HEK293 (cell line): ENCODE results near the gene MYO1E.

Source experiments
- CTCF ChIP-seq: fragments of 450-650 bp; formaldehyde crosslinking; IDR thresholded peaks from 2 replicates; pipeline ENCODE4 v1.5.1; 2016; ENCODE audit warnings: missing biosample characterization, missing genetic modification characterization
- KLF1 ChIP-seq: fragments of 450-650 bp; formaldehyde crosslinking; IDR thresholded peaks from 2 replicates; pipeline ENCODE4 v1.5.1; 2016; ENCODE audit warnings: missing biosample characterization, missing genetic modification characterization
- ZNF10 ChIP-seq: fragments of 450-650 bp; formaldehyde crosslinking; IDR thresholded peaks from 2 replicates; pipeline ENCODE4 v1.5.1; 2017; ENCODE audit warnings: missing biosample characterization, missing genetic modification characterization
- ZNF138 ChIP-seq: fragments of 450-650 bp; formaldehyde crosslinking; IDR thresholded peaks from 2 replicates; pipeline ENCODE4 v1.5.1; 2016; ENCODE audit warnings: missing biosample characterization, missing genetic modification characterization, borderline replicate concordance
- ZNF221 ChIP-seq: fragments of 450-650 bp; formaldehyde crosslinking; IDR thresholded peaks from 2 replicates; pipeline ENCODE4 v1.5.1; 2017; ENCODE audit warnings: missing biosample characterization, missing genetic modification characterization, borderline replicate concordance
- ZNF776 ChIP-seq: fragments of 450-650 bp; formaldehyde crosslinking; IDR thresholded peaks from 2 replicates; pipeline ENCODE4 v1.5.0; 2017; ENCODE audit warnings: missing biosample characterization, missing genetic modification characterization, borderline replicate concordance

- TF ChIP-seq ZNF221 (tag by site-specific recombination) (no peak), ZNF138 (tag by site-specific recombination) (no peak), KLF1 (tag by site-specific recombination) (no peak), ZNF776 (tag by site-specific recombination) (no peak), CTCF (tag by site-specific recombination) (no peak), ZNF10 (tag by site-specific recombination) (no peak)
Measured at GRCh38 chr15:59360896-59361295, 11.8 kb downstream of the MYO1E start.
